ENCODE measurements around the gene SS18L1.

SS18L1 gene

DNA sequence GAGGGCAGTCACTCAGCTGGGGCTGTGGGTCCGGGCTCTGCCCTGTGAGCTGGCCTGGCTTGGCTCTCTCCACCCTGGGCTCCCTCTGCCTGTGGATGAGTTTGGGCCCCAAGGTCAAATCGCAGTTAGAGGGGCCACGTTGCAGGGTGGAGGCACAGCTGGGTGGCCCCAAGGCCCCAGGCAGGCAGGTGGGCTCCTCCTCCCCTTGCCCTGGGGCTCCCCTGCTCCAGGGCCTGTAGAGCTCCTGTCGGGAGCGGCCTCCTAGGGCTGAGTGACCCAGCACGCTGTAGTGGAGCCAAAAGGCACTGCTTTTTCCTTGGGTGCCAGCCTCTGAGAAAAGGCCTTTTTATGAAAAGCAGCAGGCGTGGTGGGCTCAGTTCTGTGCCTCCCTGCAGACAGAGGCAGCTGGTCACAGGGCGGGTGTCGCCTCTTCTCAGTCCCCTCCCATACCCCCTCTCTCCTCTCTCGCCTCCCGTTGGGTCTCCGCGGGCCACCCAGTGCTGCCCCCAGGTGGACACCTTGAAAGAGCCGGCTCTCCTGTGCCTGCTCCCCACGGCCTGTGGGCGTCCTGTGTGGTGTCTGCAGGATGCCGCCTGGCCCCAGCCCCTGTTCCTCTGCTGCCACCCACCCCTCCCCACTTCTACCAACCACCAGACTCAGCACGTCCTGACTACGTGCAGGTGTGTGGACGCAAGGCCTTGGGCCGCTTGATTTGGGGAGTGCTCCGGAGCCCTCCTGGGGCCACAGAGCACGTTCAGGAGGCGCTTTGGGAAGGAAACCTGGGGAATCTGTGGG, 13.2 kb downstream of the SS18L1 start:
- DNase-seq (ENCODE audit: low read depth in 3 of 3) = peak; percentile 53 to 64 (median 61)

DNA sequence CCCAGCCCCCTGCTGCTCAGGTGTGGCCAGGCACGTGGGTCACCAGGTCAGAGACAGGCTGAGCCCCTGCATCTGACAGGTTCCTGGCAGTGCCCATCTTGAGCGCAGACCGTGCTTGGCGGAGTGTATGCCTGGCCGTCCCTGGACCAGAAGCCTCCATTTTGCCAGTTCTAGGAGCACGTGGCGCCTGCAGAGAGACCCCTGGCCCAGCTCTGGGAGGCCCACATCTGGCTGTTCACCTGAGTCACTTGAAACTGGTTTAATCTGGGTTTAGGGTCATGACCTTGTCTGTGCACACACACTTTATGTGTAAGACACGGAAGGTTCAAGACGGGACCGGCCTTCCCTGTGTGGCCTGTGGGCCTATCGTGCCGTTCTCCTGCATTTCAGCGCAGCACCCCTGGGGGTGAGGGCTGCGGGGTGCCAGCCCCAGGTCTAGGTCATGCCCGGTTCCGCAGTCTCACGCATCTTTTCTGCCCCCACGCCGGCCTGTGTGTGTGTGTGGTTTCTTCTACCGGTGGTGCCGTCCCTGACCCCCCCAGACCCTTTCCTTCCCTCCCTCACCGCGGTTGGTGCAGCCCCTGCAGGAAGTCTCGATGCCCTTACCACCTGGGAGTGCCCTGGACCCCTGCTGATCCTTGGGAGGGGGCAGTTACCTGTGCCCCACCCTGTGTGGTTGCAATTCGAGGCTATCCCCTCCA, 14.0 kb downstream of the SS18L1 start:
- DNase-seq (ENCODE audit: low read depth in 3 of 3) = no peak

DNA sequence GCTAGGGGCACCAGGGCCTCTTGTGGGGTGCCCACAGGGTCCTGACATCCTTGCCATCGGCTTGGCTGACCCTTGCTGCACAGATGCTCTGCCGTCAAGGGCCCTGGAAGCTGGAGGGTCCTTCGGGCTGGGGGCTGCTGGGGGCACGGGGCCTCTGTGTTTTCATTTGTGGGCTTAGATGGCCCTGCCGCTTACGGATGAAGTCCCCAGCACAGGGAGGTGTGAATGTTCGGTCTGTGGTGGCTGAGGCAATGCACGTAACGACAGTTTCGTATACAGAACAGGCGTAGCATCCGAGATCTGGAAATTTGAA, 14.5 kb downstream of the SS18L1 start:
- no peak for DNase-seq (ENCODE audit: low read depth in 3 of 3)

GRCh38 chr20:62158541-62158940, 15.0 kb downstream of the SS18L1 start:
- no peak for DNase-seq (ENCODE audit: low read depth in 3 of 3)

DNA sequence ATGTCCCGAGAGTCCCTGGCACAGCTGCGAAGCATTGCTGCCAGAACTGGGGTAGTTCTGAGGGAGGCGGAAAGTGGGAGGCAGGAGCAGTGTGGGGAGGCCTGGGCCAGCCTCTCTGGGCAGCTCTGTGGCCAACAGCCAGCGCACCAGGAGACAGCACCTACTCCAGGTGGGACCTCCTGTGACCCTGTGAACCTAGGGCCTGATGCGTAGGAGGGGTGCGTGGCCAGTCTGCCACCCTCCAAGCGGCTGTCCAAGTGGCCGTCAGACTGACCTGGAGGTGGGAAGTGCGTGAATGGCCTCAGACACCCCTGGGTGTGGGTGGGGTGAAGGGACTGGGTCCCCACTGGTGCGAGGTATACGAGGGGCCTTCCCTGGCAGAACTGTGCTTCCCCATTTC, 15.5 kb downstream of the SS18L1 start:
- DNase-seq (ENCODE audit: low read depth in 3 of 3) = no peak

DNA sequence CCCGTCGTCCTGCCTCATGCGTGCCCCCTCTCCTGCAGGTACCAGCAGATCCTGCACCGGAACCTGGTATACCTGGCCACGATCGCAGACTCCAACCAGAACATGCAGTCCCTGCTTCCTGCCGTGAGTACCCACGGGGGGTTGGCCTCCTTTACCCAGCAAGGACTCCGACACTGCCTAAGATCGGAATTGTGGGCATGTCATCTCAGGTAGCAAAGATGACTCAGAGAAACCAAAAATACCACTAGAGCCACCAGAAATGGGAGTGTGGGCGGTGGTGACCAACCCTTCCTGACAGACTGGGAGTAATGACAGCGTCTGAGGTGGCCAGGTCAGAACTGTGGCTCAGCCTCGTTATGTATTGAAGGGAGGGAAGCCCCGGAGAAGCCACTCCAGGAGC, 16.3 kb downstream of the SS18L1 start:
- DNase-seq (ENCODE audit: low read depth in 3 of 3) = peak in 2 of 3 experiments; percentile 10 to 17

DNA sequence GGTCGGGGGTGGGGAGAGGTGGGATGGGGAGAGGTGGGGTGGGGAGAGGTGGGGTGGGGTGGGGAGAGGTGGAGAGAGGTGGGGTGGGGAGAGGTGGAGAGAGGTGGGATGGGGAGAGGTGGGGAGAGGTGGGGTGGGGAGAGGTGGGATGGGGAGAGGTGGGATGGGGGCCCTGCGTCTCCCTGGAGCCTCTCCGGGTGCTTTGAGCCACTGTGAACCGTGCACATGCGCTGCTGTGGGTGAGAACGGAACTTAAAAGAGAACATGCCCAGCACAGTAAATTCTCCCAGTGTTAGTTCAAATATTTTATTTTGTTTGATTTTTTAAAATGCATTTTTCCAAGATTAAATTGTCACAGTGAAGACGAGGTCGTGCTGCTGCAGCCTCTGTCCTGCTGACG, 16.7 kb downstream of the SS18L1 start:
- DNase-seq (ENCODE audit: low read depth in 3 of 3) = no peak

- DNase-seq (ENCODE audit: low read depth in 3 of 3) = no peak
These were observed 17.3 kb downstream of the SS18L1 start for GRCh38 chr20:62160876-62161275.

DNA sequence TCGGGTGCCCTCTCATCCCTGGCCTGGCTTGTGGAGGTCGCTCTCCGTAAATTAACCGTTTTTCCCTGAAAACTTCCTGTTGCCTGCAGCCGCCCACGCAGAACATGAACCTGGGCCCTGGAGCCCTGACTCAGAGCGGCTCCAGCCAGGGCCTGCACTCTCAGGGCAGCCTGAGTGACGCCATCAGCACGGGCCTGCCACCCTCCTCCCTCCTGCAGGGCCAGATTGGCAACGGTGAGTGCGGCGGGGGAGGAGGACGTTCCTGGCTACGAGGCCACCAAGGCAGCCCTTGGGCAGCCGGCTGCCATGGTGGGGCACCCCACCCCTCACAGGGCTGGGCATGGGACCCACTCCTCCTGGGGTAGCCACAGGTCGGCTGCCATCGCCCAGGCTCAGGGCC, 17.8 kb downstream of the SS18L1 start:
- DNase-seq (ENCODE audit: low read depth in 3 of 3) = no peak

- no peak for DNase-seq (ENCODE audit: low read depth in 3 of 3)
These were observed 19.4 kb downstream of the SS18L1 start for GRCh38 chr20:62162765-62163484.

DNA sequence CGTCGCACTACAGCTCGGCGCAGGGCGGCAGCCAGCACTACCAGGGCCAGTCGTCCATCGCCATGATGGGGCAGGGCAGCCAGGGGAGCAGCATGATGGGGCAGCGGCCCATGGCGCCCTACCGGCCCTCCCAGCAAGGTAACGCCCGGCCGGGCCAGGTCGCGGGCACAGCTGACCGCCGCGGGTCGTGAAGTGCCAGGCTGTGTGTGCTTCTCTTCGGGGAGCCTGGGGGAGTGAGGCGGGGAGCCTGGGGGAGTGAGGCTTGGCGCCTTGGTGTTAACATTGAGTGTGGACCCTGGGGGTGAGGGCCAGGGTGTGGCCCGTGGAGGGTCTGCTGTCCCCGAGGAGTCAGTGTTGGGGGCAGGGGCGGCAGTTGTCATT, 19.9 kb downstream of the SS18L1 start:
- DNase-seq (ENCODE audit: low read depth in 3 of 3) = no peak

DNA sequence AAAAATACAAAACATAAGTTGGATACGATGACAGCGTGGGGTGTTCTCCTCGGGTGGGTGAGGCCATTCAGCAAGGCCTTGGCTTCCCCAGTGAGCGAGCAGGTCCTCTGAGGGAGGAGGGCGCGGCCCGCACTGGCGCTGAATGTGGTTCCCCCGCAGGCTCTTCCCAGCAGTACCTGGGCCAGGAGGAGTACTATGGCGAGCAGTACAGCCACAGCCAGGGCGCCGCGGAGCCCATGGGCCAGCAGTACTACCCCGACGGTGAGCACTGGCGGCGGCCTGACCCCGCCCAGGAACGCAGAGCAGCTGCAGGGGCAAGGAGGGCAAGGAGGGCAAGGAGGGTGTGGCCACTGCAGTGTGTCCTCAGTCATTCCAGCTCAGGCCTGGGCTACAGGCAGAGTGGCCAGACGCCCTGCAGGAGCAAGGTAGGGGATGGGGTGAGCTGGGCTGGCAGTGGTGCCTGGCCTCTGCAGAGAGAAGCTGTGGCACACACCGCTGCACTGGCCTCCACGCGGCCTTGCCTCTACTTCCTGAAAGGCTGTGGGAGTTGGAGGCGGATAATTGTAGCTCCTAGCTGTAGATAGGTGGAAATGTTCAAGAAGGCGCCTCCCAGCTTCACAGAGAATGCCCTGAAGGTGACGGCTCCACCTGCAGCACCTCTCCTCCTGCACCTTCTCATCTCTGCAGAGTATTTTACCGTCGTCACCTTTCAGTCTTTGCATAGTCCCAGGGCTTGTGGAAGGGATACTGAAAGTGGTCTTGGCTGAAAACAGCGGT, 20.6 kb downstream of the SS18L1 start:
- DNase-seq (ENCODE audit: low read depth in 3 of 3) = no peak

GRCh38 chr20:62164879-62165761, 21.6 kb downstream of the SS18L1 start:
- no peak for DNase-seq (ENCODE audit: low read depth in 3 of 3)

DNA sequence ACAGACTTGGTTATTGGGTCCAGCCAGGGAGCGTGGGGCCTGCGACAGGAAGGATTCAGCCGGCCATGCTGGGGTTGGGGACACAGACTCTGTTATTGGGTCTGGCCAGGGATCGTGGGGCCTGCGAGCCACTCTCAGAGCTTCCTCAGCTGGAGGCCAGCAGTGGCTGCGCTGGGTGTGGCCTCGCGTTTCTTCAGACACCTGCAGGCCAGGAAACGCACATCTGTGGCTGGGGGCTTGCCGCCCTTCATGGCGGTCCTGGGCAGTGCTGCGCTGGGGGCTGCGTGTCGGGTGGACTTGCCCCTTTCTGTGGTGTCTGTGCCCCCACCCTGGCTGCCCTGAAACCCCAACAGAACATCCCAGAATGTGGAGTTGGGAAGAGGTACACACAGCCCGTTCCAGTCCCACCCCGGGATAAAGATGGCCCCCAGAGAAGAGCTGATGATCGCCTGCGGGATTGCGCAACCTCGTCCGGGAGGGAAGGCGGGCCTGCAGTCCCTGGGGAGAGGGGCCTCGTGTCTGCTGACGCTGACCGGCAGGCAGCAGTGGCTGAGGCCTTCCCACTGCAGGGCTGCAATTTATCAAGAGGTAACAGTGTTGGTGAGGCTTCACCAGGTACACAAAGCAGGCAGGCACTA, 22.3 kb downstream of the SS18L1 start:
- DNase-seq (ENCODE audit: low read depth in 3 of 3) = no peak

GRCh38 chr20:62167474-62167873, 23.9 kb downstream of the SS18L1 start:
- DNase-seq (ENCODE audit: low read depth in 3 of 3) = no peak

- DNase-seq (ENCODE audit: low read depth in 3 of 3) = no peak
These were observed 24.5 kb downstream of the SS18L1 start for GRCh38 chr20:62168061-62168460.

DNA sequence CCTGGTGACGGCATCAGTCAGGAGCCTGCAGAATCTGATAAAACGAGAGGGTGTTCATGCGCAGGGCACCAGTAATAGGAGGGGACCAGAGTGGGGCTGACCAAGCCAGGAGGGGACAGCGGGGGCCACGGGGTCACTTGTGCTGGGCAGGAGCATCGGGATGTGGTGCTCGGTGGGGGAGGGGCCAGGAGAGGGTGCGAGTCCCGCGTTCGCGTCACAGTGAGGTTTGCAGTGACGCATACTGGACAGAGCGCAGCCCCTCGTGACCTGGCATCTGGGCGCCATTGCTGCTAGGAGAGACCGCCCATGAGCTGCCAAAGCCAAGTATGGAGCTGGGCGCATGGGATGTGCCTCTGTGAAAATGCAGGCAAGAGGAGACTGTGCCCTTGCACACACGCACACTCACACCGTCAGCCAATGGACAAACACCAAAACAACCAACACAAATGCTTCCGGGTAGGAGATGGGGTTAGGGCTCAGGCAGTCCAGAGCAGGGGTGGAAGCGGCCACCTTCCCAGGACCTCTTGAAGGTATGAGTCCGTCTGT, 25.4 kb downstream of the SS18L1 start:
- DNase-seq (ENCODE audit: low read depth in 3 of 3) = no peak

- DNase-seq (ENCODE audit: low read depth in 3 of 3) = no peak
These were observed 27.0 kb downstream of the SS18L1 start for GRCh38 chr20:62170536-62170935.

GRCh38 chr20:62171245-62171644, 27.7 kb downstream of the SS18L1 start:
- DNase-seq (ENCODE audit: low read depth in 3 of 3) = no peak

- DNase-seq (ENCODE audit: low read depth in 3 of 3) = no peak
These were observed 29.1 kb downstream of the SS18L1 start for GRCh38 chr20:62172666-62173065.

Measured in stimulated activated CD4-positive, alpha-beta T cell treated with anti-CD3 and anti-CD28 coated beads, TNF-alpha, amount 100 ng/mL, for 4 hours (primary cell).